Nephron (organoid): ENCODE results near the gene DAPL1.

Experiments used
- H3K27ac Mint-ChIP-seq, 3 experiments: 2 replicates each; pipeline ENCODE4 v1.8.0; 2020; ENCODE audit warnings: mixed read lengths in 3 of 3, mild to moderate bottlenecking in 2 of 3, moderate library complexity in 1 of 3
- H3K27me3 Mint-ChIP-seq: 2 replicates; pipeline ENCODE4 v1.8.0; 2021; ENCODE audit warnings: low read depth, mild to moderate bottlenecking, moderate library complexity, mixed read lengths
- H3K36me3 Mint-ChIP-seq: 2 replicates; pipeline ENCODE4 v1.8.0; 2020; ENCODE audit warnings: low read depth, mixed read lengths
- H3K4me1 Mint-ChIP-seq: 2 replicates; pipeline ENCODE4 v1.8.0; 2020; ENCODE audit warnings: mixed read lengths
- H3K4me3 Mint-ChIP-seq, 3 experiments: 2 replicates each; pipeline ENCODE4 v1.8.0; 2020; ENCODE audit warnings: mild to moderate bottlenecking in 3 of 3, mixed read lengths in 3 of 3, moderate library complexity in 2 of 3
- H3K9me3 Mint-ChIP-seq: 2 replicates; pipeline ENCODE4 v1.8.0; 2020; ENCODE audit warnings: mixed read lengths
- CTCF ChIP-seq, 3 experiments: fragments of 200-600 bp; sonication (generic); IDR thresholded peaks; one replicate each; pipeline ENCODE4 v1.5.0; 2021; ENCODE audit warnings: antibody characterized with exemption in 3 of 3; ENCODE audit not compliant: unreplicated experiment in 3 of 3

Gene DAPL1

DNA sequence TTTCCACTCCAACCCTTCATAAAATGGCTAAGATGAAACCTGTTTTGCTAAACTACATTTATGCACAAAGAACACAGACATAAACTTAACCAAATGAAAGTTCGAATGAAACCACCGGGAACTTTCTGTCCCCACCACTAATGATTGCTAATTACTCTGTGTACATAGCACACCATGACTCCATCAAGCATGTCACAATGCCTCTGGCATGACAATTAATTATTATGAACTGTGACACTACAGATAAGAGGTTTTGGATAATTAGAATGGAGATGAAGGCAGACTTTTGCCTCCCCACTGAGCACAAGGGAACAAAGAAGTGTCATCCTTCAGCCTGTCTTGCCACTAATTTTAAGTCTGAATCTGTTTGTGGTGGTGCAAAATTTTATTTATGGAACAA is 1.5 kb downstream of the DAPL1 start:
- TF ChIP-seq CTCF (IDR thresholded peaks at IDR 0.05; ENCODE audit: unreplicated experiment in 3 of 3), result no peak
- Mint-ChIP-seq H3K36me3 (no peaks in the 10 kb centered on the region), H3K27me3 (peaks cover 12% of the 10 kb centered on the region), H3K27ac (no peak overlapping the region), H3K9me3 (no peaks in the 10 kb centered on the region), H3K4me3 (no peak overlapping the region), H3K4me1 (peaks cover 6% of the 10 kb centered on the region)

GRCh38 chr2:158797963-158798700 is 3.0 kb downstream of the DAPL1 start:
- Mint-ChIP-seq H3K9me3 (no peaks in the 10 kb centered on the region), H3K4me3 (no peak overlapping the region), H3K4me1 (peaks cover 13% of the 10 kb centered on the region), H3K27ac (no peak overlapping the region), H3K27me3 (peaks cover 12% of the 10 kb centered on the region), H3K36me3 (no peaks in the 10 kb centered on the region)
- TF ChIP-seq CTCF (IDR thresholded peaks at IDR 0.05; ENCODE audit: unreplicated experiment in 3 of 3), result no peak

DNA sequence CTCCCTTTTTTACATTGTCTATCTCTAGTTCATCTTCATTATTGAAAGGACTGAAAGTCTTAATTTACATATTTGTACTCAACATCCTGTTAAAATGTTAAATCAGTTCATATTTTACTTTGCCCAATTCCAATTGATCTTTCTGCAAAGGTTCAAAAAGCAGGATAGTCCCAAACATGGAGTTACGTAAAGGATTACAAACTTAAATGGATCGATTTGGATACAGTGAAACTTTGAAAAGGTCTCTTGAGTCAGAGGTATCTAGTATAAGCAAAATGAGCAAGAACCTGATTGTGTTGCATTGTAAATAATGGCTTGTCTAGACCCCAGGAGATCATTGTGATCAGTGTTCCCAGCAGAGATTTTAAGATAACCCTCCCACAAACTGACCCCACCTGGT is 4.1 kb downstream of the DAPL1 start:
- peaks cover 12% of the 10 kb centered on the region for H3K27me3 Mint-ChIP-seq
- H3K4me1 Mint-ChIP-seq, result peaks cover 18% of the 10 kb centered on the region
- H3K4me3 Mint-ChIP-seq, result no peak overlapping the region
- no peak for TF ChIP-seq CTCF (IDR thresholded peaks at IDR 0.05; ENCODE audit: unreplicated experiment in 3 of 3)
- no peak overlapping the region for H3K27ac Mint-ChIP-seq
- H3K36me3 Mint-ChIP-seq, result no peaks in the 10 kb centered on the region
- no peaks in the 10 kb centered on the region for H3K9me3 Mint-ChIP-seq

GRCh38 chr2:158803506-158803905 is 8.4 kb downstream of the DAPL1 start:
- Mint-ChIP-seq H3K27ac (peak overlapping the region in 1 of 3 experiments; percentile 72), H3K27me3 (no peaks in the 10 kb centered on the region)

GRCh38 chr2:158805255-158805654 is 10.1 kb downstream of the DAPL1 start:
- Mint-ChIP-seq H3K27ac (no peak overlapping the region), H3K4me1 (peaks cover 34% of the 10 kb centered on the region), H3K9me3 (no peaks in the 10 kb centered on the region), H3K27me3 (no peaks in the 10 kb centered on the region), H3K36me3 (no peaks in the 10 kb centered on the region), H3K4me3 (no peak overlapping the region)
- TF ChIP-seq CTCF (IDR thresholded peaks at IDR 0.05; ENCODE audit: unreplicated experiment in 3 of 3), result no peak

More at GRCh38 chr2:158803506-158803905, 8.4 kb downstream of the DAPL1 start:
- TF ChIP-seq CTCF (IDR thresholded peaks at IDR 0.05; ENCODE audit: unreplicated experiment in 3 of 3), result no peak
- no peaks in the 10 kb centered on the region for H3K9me3 Mint-ChIP-seq
- H3K4me1 Mint-ChIP-seq, result peaks cover 30% of the 10 kb centered on the region
- no peaks in the 10 kb centered on the region for H3K36me3 Mint-ChIP-seq
- H3K4me3 Mint-ChIP-seq, result no peak overlapping the region

DNA sequence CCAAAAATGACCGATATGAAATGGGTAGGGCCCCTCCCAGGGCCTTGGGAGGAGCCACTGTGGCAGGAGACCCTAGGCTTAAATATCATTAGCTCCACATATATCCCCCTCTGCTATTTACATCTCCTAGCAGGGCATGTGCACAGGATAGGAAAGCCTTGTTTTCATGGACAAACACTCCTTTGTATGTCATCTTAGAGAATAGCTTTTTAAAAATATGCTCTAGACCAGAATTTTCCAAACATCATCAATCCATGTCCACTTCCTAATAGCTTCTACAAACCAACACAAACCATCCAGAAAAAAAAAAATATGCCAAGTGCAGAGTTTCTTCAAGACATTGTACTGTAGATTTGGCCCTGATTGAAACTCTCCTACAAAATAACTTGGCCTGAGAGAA is 10.8 kb downstream of the DAPL1 start:
- Mint-ChIP-seq H3K9me3 (no peaks in the 10 kb centered on the region), H3K27me3 (no peaks in the 10 kb centered on the region), H3K4me1 (peaks cover 40% of the 10 kb centered on the region), H3K36me3 (no peaks in the 10 kb centered on the region), H3K4me3 (no peak overlapping the region), H3K27ac (peak overlapping the region in 1 of 3 experiments; percentile 70)
- TF ChIP-seq CTCF (IDR thresholded peaks at IDR 0.05; ENCODE audit: unreplicated experiment in 3 of 3), result no peak
